ENCODE data around the gene YWHAB.

DNA sequence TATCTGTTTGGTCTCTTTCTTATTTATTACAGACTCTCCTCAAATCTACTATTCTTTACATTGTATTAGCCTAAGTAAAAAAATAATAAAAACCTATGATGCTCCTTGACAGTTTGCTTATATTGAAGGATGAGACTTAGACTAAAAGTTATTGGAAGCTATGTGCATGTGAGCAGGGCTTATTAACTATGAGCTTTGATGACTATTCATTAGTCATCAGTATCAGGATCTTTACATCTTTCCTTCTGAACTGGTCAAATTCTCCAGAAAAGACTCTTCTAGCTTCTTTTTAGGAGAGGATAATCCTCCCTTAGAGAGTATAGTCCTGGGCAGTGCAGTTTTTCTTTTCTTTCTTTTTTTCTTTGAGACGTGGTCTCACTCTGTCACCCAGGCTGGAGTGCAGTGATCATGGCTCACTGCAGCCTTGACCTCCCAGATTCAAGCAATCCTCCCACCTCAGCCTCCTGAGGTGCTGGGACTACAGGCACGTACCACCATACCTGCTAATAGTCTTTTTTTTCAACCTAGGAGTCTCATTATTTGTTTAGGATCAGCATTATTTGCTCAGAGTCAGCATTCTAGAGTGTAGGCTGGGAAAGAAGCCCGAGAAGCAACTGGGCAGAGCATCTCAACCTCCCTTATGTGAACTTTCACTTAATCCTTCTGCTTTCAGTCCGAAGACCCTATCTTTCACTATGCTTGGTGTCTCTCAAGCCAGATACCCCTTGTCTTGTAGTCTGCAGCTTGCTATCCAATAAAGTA is 37.1 kb upstream of the YWHAB start:
- TF ChIP-seq CTCF (IDR thresholded peaks at IDR 0.05) (no peak), ELF4 (CRISPR knock-in tag; IDR thresholded peaks at IDR 0.05; ENCODE audit: low read depth) (no peak), ESRRA (CRISPR knock-in tag; IDR thresholded peaks at IDR 0.05; ENCODE audit: borderline replicate concordance) (no peak), SP1 (CRISPR knock-in tag; conservative IDR thresholded peaks at IDR 0.05) (no peak), OVOL2 (CRISPR knock-in tag; IDR thresholded peaks at IDR 0.05; ENCODE audit: borderline replicate concordance) (no peak), ZNF512 (CRISPR knock-in tag; IDR thresholded peaks at IDR 0.05; ENCODE audit: borderline replicate concordance) (no peak), GABPB1 (CRISPR knock-in tag; IDR thresholded peaks at IDR 0.05) (no peak), FOXP1 (CRISPR knock-in tag; IDR thresholded peaks at IDR 0.05; ENCODE audit: borderline replicate concordance) (no peak), NR2C2 (CRISPR knock-in tag; IDR thresholded peaks at IDR 0.05) (no peak), NR3C1 (CRISPR knock-in tag; conservative IDR thresholded peaks at IDR 0.05; ENCODE audit: low read depth) (no peak)
- TF ChIP-seq, protein P1, sequence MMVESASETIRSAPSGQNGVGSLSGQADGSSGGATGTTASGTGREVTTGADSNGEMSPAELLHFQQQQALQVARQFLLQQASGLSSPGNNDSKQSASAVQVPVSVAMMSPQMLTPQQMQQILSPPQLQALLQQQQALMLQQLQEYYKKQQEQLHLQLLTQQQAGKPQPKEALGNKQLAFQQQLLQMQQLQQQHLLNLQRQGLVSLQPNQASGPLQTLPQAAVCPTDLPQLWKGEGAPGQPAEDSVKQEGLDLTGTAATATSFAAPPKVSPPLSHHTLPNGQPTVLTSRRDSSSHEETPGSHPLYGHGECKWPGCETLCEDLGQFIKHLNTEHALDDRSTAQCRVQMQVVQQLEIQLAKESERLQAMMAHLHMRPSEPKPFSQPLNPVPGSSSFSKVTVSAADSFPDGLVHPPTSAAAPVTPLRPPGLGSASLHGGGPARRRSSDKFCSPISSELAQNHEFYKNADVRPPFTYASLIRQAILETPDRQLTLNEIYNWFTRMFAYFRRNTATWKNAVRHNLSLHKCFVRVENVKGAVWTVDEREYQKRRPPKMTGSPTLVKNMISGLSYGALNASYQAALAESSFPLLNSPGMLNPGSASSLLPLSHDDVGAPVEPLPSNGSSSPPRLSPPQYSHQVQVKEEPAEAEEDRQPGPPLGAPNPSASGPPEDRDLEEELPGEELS (CRISPR knock-in tag; IDR thresholded peaks at IDR 0.05): no peak

Data from WTC11 (cell line).